OCI-LY1 (cell line): ENCODE data around the gene SLC25A21.

Experiments used
- H2AFZ ChIP-seq: fragments of 200-600 bp; sonication (generic), shearing (Covaris generic); 2 replicates; pipeline ENCODE4 v1.6.0; 2014; ENCODE audit warnings: antibody characterized with exemption, mild to moderate bottlenecking, low read length
- H3F3A ChIP-seq: fragments of 200-600 bp; sonication (generic), shearing (Covaris generic); 2 replicates; pipeline ENCODE4 v1.6.0; 2014; ENCODE audit warnings: mild to moderate bottlenecking, antibody characterized with exemption, low read length, moderate library complexity; ENCODE audit not compliant: insufficient read depth
- H3K27ac ChIP-seq: fragments of 200-600 bp; sonication (generic); 2 replicates; pipeline ENCODE4 v1.5.1; 2014; ENCODE audit warnings: low read length, mixed run types, mild to moderate bottlenecking, low read depth; ENCODE audit not compliant: poor library complexity, severe bottlenecking
- H3K27me3 ChIP-seq: fragments of 200-600 bp; sonication (generic); 2 replicates; pipeline ENCODE4 v1.6.0; 2014; ENCODE audit warnings: antibody characterized with exemption, mild to moderate bottlenecking, low read length, moderate library complexity; ENCODE audit not compliant: insufficient read depth
- H3K36me3 ChIP-seq: fragments of 200-600 bp; sonication (generic); 2 replicates; pipeline ENCODE4 v1.6.1; 2014; ENCODE audit warnings: mild to moderate bottlenecking, antibody characterized with exemption, low read length, moderate library complexity, mixed read lengths; ENCODE audit not compliant: insufficient read depth
- H3K4me1 ChIP-seq: fragments of 200-600 bp; sonication (generic); 2 replicates; pipeline ENCODE4 v1.5.1; 2014; ENCODE audit warnings: mild to moderate bottlenecking, low read length, moderate library complexity; ENCODE audit not compliant: insufficient read depth, severe bottlenecking
- H3K4me2 ChIP-seq: fragments of 200-600 bp; sonication (generic), shearing (Covaris generic); 2 replicates; pipeline ENCODE4 v1.6.1; 2014; ENCODE audit warnings: low read length
- H3K4me3 ChIP-seq: fragments of 200-600 bp; sonication (generic); 2 replicates; pipeline ENCODE4 v1.5.1; 2014; ENCODE audit warnings: low read length, low read depth, mild to moderate bottlenecking, mixed read lengths; ENCODE audit not compliant: poor library complexity, severe bottlenecking
- H3K79me2 ChIP-seq: fragments of 200-600 bp; shearing (Covaris generic); 2 replicates; pipeline ENCODE4 v1.6.1; 2016; ENCODE audit warnings: mixed run types, low read length, mixed read lengths; ENCODE audit not compliant: insufficient read depth
- H3K9ac ChIP-seq: fragments of 200-600 bp; sonication (generic), shearing (Covaris generic); 2 replicates; pipeline ENCODE4 v1.6.1; 2014; ENCODE audit warnings: mild to moderate bottlenecking, low read length, mixed read lengths
- H3K9me2 ChIP-seq: fragments of 200-600 bp; sonication (generic), shearing (Covaris generic); 2 replicates; pipeline ENCODE4 v1.6.1; 2014; ENCODE audit warnings: low read depth, mild to moderate bottlenecking, low read length, mixed read lengths
- H3K9me3 ChIP-seq: fragments of 200-600 bp; shearing (Covaris generic); 2 replicates; pipeline ENCODE4 v1.6.1; 2014; ENCODE audit warnings: low read length, mixed read lengths
- H4K20me1 ChIP-seq: fragments of 200-600 bp; sonication (generic), shearing (Covaris generic); 2 replicates; pipeline ENCODE4 v1.6.0; 2016; ENCODE audit warnings: mild to moderate bottlenecking, low read length; ENCODE audit not compliant: insufficient read depth
- CTCF ChIP-seq: fragments of 200-600 bp; sonication (generic), shearing (Covaris generic); IDR thresholded peaks from 2 replicates; pipeline ENCODE4 v1.5.1; 2017; ENCODE audit warnings: mild to moderate bottlenecking, antibody characterized with exemption, low read length, moderate library complexity, mixed read lengths
- EZH2 ChIP-seq: fragments of 200-600 bp; sonication (generic), shearing (Covaris generic); IDR thresholded peaks from 2 replicates; pipeline ENCODE4 v1.8.0; 2017; ENCODE audit warnings: borderline replicate concordance, mixed run types, mild to moderate bottlenecking, antibody characterized with exemption, low read length, moderate library complexity, mixed read lengths

Gene SLC25A21

GRCh38 chr14:36755756-36756155 lies 416.6 kb downstream of the SLC25A21 start:
- Histone ChIP-seq H3K4me1 (no peaks in the 10 kb centered on the region), H3K27ac (no peak overlapping the region), H3K9me2 (no peaks in the 10 kb centered on the region), H3K36me3 (no peaks in the 10 kb centered on the region), H4K20me1 (no peaks in the 10 kb centered on the region), H3K79me2 (no peaks in the 10 kb centered on the region), H3K27me3 (no peaks in the 10 kb centered on the region), H3K4me2 (no peak overlapping the region), H3K9ac (no peak overlapping the region), H3K9me3 (no peaks in the 10 kb centered on the region), H2AFZ (no peak overlapping the region), H3K4me3 (no peak overlapping the region), H3F3A (no peaks in the 10 kb centered on the region)
- TF ChIP-seq CTCF (no peak), EZH2 (no peak)

- no peaks in the 10 kb centered on the region for H3K9me2 ChIP-seq
- H3K4me1 ChIP-seq = no peaks in the 10 kb centered on the region
- no peak overlapping the region for H3K4me2 ChIP-seq
- H3K36me3 ChIP-seq = no peaks in the 10 kb centered on the region
- TF ChIP-seq CTCF = no peak
- TF ChIP-seq EZH2 = no peak
- H2AFZ ChIP-seq = no peak overlapping the region
- H3K27me3 ChIP-seq = no peaks in the 10 kb centered on the region
- H3K9ac ChIP-seq = no peak overlapping the region
- H3K9me3 ChIP-seq = no peaks in the 10 kb centered on the region
- no peaks in the 10 kb centered on the region for H4K20me1 ChIP-seq
- no peak overlapping the region for H3K27ac ChIP-seq
- H3K4me3 ChIP-seq = no peak overlapping the region
- no peaks in the 10 kb centered on the region for H3K79me2 ChIP-seq
- no peaks in the 10 kb centered on the region for H3F3A ChIP-seq
These were observed 420.5 kb downstream of the SLC25A21 start for GRCh38 chr14:36751920-36752319.

GRCh38 chr14:36751106-36751505 lies 421.3 kb downstream of the SLC25A21 start:
- H4K20me1 ChIP-seq = no peaks in the 10 kb centered on the region
- H3K4me2 ChIP-seq = no peak overlapping the region
- H3K4me1 ChIP-seq = no peaks in the 10 kb centered on the region
- no peaks in the 10 kb centered on the region for H3K9me2 ChIP-seq
- H3F3A ChIP-seq = no peaks in the 10 kb centered on the region
- H3K9ac ChIP-seq = no peak overlapping the region
- no peaks in the 10 kb centered on the region for H3K9me3 ChIP-seq
- no peak overlapping the region for H3K4me3 ChIP-seq
- H3K27me3 ChIP-seq = no peaks in the 10 kb centered on the region
- H2AFZ ChIP-seq = no peak overlapping the region
- TF ChIP-seq CTCF (no peak), EZH2 (no peak)
- no peaks in the 10 kb centered on the region for H3K79me2 ChIP-seq
- H3K36me3 ChIP-seq = no peaks in the 10 kb centered on the region
- no peak overlapping the region for H3K27ac ChIP-seq
